Measurements from ENCODE around the gene CLK4.

CLK4 gene

DNA sequence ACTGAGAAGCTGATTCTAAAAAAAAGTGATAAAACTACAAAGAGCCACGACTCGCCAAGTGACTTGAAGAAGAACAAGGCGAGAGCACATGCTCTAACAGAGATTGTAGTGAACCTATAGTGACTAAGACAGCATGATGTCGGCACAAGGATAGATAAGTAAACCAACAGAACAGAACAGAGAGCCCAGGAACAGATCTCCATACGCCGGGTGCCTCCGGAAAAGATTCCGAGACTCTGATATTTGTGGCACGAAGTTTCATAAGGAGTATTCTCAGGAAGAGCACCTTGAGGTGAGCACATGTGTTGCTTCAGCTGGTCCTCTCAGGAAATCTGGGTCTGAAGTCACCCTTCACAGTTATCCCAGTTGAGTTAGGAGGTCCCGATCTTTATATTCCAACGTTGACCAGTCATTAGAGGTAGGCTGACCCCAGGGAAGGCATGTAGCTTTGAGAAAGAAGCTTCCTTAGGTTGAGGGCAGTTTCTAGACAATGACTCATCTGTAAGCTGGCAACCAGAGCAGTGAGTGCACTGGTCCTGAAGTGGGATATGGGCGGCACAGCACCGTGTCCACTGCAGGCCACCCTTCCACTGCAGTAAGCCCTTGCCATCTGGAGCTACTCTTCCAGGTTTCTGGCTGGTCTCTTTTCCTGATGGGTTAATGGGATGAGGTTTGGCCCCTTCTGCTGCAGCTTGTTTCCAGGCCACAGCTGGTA is 13.6 kb upstream of the CLK4 start:
- no peak for DNase-seq (ENCODE audit: low read depth)
- H3K4me3 ChIP-seq (ENCODE audit: low read depth, low read length): no peak overlapping the region
- TF ChIP-seq, protein P1, sequence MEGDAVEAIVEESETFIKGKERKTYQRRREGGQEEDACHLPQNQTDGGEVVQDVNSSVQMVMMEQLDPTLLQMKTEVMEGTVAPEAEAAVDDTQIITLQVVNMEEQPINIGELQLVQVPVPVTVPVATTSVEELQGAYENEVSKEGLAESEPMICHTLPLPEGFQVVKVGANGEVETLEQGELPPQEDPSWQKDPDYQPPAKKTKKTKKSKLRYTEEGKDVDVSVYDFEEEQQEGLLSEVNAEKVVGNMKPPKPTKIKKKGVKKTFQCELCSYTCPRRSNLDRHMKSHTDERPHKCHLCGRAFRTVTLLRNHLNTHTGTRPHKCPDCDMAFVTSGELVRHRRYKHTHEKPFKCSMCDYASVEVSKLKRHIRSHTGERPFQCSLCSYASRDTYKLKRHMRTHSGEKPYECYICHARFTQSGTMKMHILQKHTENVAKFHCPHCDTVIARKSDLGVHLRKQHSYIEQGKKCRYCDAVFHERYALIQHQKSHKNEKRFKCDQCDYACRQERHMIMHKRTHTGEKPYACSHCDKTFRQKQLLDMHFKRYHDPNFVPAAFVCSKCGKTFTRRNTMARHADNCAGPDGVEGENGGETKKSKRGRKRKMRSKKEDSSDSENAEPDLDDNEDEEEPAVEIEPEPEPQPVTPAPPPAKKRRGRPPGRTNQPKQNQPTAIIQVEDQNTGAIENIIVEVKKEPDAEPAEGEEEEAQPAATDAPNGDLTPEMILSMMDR (IDR thresholded peaks at IDR 0.05; ENCODE audit: control insufficient read depth, extremely low read depth, insufficient read depth): no peak

DNA sequence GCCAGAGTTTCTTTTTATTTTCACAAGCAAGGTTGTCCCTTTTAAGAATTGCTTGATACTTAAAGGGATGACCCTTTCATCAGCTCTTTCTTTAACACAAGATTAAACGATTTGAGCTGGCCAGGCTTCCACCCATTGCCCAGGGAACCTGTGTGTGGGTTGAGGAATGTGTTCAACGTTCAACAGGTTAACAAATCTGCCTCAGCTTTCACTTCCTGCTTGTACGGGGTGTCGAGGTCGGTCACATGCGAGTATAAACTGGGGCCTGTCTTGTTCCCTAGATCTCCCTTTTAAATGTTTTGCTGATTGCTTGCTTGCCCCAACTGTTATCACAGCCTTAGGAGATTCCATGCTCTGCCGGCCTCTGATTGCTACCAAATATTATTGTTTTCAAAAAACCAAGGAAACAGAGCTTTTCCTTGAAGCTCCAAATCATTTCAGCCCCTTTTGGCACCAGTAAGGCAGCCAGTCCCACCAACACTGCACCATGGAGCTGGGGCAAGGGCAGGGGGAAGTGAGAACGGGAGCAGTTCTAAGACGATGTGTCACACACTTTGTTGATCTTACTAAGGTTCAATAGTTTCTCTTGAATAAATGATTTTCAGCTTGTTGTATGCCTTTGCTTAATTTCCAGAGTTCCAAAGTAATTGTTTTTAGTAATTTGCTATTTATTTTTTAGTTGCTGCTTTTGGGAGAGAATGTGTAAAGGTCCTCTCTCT is 10.7 kb upstream of the CLK4 start:
- no peak overlapping the region for H3K4me3 ChIP-seq (ENCODE audit: low read depth, low read length)
- no peak for DNase-seq (ENCODE audit: low read depth)
- TF ChIP-seq, protein P1 (IDR thresholded peaks at IDR 0.05; ENCODE audit: control insufficient read depth, extremely low read depth, insufficient read depth): no peak

DNA sequence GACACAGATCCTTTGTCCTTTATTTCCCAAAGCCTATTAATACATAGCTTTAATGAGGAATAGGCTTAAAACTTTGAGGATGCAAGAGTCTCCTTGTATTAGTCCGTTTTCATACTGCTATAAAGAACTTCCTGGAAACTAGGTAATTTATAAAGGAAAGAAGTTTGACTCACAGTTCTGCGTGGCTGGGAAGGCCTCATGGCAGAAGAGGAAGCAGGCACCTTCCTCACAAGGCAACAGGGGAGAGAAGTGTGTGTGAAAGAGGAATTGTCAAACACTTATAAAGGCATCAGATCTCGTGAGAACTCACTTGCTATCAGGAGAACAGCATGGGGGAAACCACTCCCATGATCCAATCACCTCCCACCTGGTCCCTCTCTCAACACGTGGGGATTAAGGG is 5.4 kb upstream of the CLK4 start:
- TF ChIP-seq, protein P1 (IDR thresholded peaks at IDR 0.05; ENCODE audit: control insufficient read depth, extremely low read depth, insufficient read depth): no peak
- no peak overlapping the region for H3K4me3 ChIP-seq (ENCODE audit: low read depth, low read length)
- no peak for DNase-seq (ENCODE audit: low read depth)

DNA sequence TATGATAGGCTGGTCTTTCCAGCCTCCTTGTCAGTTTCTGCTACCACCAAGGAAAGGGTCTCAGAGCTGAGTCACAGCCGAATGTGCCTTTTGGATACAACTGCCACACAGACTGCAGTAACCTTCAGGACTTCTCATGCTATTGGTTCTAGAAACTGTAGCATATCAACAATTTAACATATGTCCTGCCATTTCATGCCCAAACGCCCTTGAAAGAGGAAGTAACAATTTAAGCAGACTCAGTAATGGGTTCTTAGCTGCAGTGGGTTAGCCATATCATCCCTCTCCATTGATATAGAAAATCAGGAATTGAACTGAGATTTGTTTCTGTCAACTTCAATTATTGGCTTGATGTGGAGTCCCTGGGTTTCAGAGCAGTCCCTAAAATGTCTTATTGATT is 4.1 kb upstream of the CLK4 start:
- TF ChIP-seq, protein P1 (IDR thresholded peaks at IDR 0.05; ENCODE audit: control insufficient read depth, extremely low read depth, insufficient read depth): no peak

DNA sequence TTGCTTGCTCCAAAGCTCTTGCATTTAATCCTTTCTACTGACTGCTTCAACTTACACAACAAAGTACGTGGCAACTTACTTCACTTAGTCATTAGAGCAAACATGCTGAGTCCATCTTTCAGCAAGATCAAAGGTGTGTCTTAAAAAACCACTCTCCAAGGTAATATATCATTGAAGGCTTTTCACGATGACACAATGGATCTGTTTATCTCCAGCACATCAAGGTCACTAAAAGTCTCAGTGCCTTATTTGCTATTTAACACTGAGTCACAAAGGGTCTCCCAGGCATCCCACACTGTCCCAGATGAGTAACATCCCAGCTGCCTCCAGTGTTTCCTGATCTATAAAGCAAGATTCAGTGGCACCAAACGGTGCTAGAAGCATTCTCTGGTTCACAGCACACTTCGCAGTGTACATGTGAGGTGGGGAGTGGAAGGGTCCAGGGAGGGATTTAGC is 3.7 kb upstream of the CLK4 start:
- DNase-seq (ENCODE audit: low read depth): no peak
- no peak overlapping the region for H3K4me3 ChIP-seq (ENCODE audit: low read depth, low read length)
- TF ChIP-seq, protein P1 (IDR thresholded peaks at IDR 0.05; ENCODE audit: control insufficient read depth, extremely low read depth, insufficient read depth): no peak

More for the DNA sequence above, 4.1 kb upstream of the CLK4 start:
- DNase-seq (ENCODE audit: low read depth): no peak
- H3K4me3 ChIP-seq (ENCODE audit: low read depth, low read length): no peak overlapping the region

DNA sequence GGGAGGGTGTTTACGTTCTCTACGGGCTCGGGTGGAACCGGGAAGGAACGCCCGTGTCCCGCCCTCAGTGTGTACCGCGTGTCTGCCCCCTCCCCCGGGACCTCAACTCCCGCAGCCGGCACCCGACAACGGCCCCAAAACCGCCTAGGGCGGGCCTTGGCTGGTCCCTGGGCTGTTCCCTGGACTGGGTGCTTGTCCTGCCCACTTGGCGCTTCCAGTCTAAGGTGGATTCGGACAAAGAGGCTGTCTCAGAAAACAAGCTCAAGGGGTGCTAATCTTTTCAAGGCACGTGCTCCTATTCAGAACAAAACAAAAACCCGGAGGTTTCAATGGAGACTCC is 379 bp upstream of the CLK4 start:
- peak overlapping the region; percentile 93 for H3K4me3 ChIP-seq (ENCODE audit: low read depth, low read length)
- TF ChIP-seq, protein P1 (IDR thresholded peaks at IDR 0.05; ENCODE audit: control insufficient read depth, extremely low read depth, insufficient read depth): no peak
- no peak for DNase-seq (ENCODE audit: low read depth)

Measured in LNCaP clone FGC (cell line).